Raji (cell line): Measurements from ENCODE around the gene CDH18.

Experiments
- POLR2A ChIP-seq: IDR thresholded peaks from 2 replicates; pipeline ENCODE4 v1.6.1; 2011; ENCODE audit warnings: low read depth, low read length, control low read depth; ENCODE audit not compliant: insufficient read depth

The CDH18 gene

DNA sequence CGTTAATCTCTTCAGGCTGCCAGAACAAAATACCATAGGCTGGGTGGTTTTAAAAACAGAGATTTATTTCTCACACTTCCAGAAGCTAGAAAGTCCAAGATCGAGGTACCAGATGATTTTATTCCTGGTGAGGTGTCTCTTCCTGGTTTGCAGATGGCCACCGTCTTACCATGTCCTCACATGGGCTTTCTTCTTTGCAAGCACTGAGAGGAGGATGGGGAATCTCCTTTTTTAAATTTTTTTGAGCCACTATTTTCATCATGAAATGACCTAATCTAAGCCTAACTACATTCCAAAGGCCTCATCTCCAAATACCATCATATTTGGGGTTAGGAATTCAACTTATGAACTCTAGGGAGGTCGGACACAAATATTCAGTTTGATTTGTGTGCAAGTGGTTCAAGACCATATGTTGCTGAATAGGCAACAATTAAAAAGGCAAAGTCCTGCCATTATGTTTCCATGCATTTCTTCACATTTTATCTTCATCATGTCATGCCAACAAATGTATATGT lies 371.2 kb downstream of the CDH18 start:
- TF ChIP-seq POLR2A, result no peak

GRCh38 chr5:19615661-19616060 lies 372.3 kb downstream of the CDH18 start:
- TF ChIP-seq POLR2A, result no peak

DNA sequence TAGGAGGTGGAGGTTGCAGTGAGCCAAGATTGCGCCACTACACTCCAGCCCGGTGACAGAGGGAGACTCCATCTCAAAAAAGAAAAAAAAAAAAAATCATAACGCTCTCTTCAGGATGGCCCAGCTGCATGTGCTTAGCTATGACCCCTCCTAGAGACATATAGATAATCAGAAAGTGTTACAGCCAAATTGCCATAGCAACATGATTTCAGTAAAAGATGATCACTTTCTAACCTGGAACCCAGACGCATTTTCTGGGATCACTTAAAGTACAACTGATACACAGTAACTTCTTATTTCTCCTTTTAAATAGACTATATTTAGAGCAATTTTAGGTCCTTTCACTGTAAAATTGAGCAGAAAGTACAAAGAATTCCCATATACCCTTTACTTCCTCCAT lies 372.9 kb downstream of the CDH18 start:
- no peak for TF ChIP-seq POLR2A

GRCh38 chr5:19608444-19609002 lies 379.5 kb downstream of the CDH18 start:
- no peak for TF ChIP-seq POLR2A

GRCh38 chr5:19605846-19606407 lies 382.1 kb downstream of the CDH18 start:
- TF ChIP-seq POLR2A, result no peak

DNA sequence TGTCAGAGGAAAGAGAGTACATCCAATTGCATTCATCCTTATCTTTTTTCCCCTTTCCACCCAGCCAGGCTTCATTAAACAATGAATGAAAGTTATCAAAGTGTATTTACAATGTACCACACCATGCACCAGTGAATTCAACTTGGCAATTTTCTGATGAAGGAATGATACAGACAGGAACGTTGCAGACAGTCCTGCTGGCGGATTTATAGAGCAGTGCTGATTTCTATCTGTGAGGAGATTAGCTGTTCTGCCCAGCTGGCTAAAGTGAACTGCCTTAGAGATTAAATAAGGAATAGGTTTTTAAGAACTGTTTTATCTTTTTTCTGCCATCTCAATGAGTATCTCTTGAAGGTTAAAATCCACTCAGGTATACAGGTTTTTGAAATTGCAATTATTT lies 403.9 kb downstream of the CDH18 start:
- TF ChIP-seq POLR2A, result no peak

- no peak for TF ChIP-seq POLR2A
These were observed 410.1 kb downstream of the CDH18 start for GRCh38 chr5:19577882-19578281.

GRCh38 chr5:19568004-19568403 lies 420.0 kb downstream of the CDH18 start:
- TF ChIP-seq POLR2A, result no peak

GRCh38 chr5:19565466-19565865 lies 422.5 kb downstream of the CDH18 start:
- TF ChIP-seq POLR2A, result no peak

DNA sequence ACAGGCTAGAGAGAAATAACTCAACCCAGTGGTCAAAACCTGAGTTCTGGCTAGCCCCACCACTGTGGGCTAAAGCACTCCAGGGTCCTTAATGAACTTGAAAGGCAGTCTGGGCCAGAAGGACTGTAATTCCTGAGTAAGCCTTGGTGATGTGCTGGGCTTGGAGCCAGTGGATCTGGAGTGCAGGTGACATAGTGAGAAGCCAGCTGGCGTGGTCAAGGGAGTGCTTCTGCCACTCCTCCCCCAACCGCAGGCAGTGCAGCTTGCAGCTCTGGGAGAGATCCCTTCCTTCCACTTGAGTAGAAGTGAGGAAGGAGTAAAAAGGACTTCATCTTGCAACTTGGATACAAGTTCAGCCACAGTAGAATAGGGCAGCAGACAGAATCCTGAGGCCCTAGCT lies 424.0 kb downstream of the CDH18 start:
- no peak for TF ChIP-seq POLR2A

DNA sequence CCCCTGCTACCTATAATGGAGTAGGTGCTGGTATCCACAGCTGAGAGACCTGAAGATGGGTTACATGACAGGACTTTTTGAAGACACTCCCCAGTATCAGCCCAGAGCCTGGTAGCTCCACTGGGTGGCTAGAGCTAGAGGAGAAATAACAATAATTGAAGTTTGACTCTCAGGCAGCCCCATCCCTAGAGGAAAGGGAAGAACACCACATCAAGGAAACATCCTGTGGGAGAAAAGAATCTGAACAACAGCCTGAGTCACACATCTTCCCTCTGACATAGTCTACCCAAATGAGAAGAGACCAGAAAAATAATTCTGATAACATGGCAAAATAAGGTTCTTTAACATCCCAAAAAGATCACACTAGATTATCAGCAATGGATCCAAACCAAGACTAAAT lies 432.1 kb downstream of the CDH18 start:
- TF ChIP-seq POLR2A, result no peak

GRCh38 chr5:19555436-19555835 lies 432.6 kb downstream of the CDH18 start:
- no peak for TF ChIP-seq POLR2A

DNA sequence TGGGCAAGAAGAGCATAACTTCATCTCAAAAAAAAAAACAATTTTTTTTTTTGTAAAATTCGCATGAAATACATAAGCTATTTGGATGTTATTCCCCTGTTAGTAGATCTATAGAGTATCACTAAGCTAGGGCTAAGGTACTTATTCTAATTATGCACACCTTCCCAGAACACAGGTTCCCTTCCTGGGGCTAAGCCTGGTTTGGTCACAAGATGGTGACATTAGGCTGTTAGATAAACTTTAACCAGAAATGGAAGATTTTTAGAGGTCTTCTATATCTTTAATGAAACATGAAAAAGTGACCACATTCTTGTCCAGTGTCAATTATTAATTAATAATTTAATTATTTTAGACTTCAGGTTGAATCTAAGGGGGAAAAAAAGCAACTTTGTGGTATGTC lies 433.5 kb downstream of the CDH18 start:
- TF ChIP-seq POLR2A, result no peak

DNA sequence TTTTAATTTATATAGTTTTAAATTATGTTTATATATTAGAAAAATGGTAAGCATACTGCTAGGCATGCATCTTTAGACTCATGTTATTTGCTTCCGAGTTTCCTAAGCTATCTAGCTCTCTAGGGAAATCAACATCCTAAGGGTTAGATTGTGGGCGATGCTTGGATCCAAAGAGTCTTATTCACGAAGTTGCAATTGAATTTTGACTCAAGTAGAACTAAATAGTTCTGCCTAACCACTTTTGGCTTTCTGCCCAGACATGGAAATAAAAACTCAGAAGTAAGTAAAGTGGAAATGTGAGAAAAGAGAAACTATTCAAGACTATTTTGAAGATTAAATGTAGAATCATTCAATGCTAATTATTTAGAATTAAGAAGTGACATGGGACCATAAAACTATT lies 440.4 kb downstream of the CDH18 start:
- TF ChIP-seq POLR2A, result no peak

DNA sequence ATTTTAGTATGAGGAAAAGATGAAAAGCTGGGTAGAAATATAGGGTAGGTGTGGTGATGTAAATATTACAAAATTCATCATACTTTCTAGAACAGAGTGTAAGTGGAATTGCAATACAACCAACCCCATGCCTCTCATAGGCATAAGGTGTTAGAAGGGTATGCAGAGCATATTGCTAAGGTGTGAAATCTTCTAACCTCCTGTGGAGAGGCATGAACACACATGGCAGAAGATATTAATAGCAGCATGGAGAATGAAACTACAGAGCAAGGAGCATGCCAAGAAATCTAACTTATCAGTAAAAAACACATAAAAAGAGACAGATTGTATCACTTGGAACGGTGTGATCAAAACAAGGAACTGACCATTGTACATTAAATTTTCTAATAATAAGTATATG lies 441.5 kb downstream of the CDH18 start:
- TF ChIP-seq POLR2A, result no peak

GRCh38 chr5:19538607-19539006 lies 449.4 kb downstream of the CDH18 start:
- TF ChIP-seq POLR2A, result no peak

DNA sequence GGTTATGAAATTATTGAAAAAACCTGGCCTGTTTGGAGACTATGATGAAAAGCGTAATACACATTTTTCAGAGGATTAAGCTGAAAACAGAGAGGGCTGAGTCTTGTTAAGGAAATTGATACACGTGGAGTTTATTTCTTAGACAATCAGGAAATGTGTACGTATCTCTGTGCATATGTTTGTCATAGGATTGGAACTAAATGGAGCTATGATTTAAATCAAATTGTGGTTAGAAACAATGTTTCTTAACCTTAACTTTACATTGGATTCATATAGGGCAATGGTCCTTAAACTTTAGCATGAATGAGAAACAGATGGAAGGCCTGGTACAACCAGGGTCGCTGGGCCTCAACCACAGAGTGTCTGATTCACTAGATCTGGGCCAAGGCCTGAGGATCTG lies 451.6 kb downstream of the CDH18 start:
- TF ChIP-seq POLR2A, result no peak

DNA sequence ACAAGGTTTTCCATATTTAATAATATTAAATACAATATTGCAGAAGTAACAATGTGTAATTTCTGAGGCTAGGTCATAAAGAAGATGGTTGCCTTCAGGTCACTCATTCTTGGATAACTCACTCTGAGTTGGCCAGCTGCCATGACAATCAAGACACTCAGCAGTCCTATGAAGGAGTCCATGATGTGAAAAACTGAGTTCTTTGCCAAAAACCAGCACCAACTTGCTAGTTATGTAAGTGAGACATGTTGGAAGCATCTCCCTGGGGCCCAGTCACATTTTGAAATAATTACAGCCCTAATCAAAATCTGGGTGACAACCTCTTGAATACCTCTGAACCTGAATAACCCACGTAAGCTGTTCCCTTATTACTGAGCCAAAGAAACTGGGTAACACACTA lies 453.2 kb downstream of the CDH18 start:
- TF ChIP-seq POLR2A, result no peak

DNA sequence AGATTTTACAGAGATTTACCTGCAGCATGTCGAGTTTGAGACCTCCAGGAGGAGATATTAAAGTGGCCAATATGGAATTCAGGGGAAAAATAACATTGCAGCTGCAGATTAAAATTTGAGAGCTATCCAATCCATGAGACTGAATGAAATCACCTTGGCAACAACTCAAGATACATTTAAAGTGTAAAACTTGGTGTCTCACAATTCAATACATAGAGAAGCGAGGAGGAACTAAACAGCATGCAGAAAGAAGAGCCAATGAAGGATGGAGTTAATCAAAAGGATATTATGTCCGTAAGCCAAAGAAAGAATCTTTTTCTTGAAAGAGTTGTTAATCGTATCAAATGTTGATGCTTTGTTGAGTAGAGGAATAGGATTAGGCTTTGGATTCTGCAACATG lies 455.1 kb downstream of the CDH18 start:
- no peak for TF ChIP-seq POLR2A
